Prostate gland (tissue), 2 donors: ENCODE measurements around the gene CABLES2. TPM values are rescaled to one million over a fixed set of nuclear protein-coding genes. Genes with fewer than 3 reads are reported as not detected.

Experiments
- DNase-seq: peaks from one replicate; pipeline ENCODE4 v3.0.0-alpha.2; 2019; ENCODE audit warnings: low spot score
- H3K27ac ChIP-seq, 2 donors: fragments of 200-600 bp; sonication (generic); 2 replicates each; pipeline ENCODE4 v1.5.1; 2017 to 2019
- H3K27me3 ChIP-seq: fragments of 200-600 bp; sonication (generic); replicated peaks from 2 replicates; pipeline ENCODE4 v1.5.1; 2019; ENCODE audit not compliant: insufficient read depth
- H3K36me3 ChIP-seq, 2 donors: fragments of 200-600 bp; sonication (generic); 1 replicate in 1 of 2; 2 replicates in 1 of 2; pipeline versions ENCODE4 v1.5.1 to v1.8.1; 2017 to 2019
- H3K4me1 ChIP-seq: fragments of 200-600 bp; sonication (generic); replicated peaks from 2 replicates; pipeline ENCODE4 v1.5.1; 2019
- H3K4me3 ChIP-seq, 2 donors: fragments of 200-600 bp; sonication (generic); 2 replicates each; pipeline ENCODE4 v1.5.1; 2017 to 2019
- H3K9me3 ChIP-seq: fragments of 200-600 bp; sonication (generic); 2 replicates; pipeline ENCODE4 v1.5.1; 2017
- CTCF ChIP-seq, 4 experiments: fragments of 200-600 bp in 2 of 4; fragments of 450-650 bp in 2 of 4; sonication (generic) in 2 of 4; IDR thresholded peaks; 1 replicate in 3 of 4; 2 replicates in 1 of 4; pipeline ENCODE4 v1.5.1; 2016 to 2019; ENCODE audit warnings: antibody characterized with exemption in 4 of 4, mild to moderate bottlenecking in 2 of 4, moderate library complexity in 2 of 4
- POLR2A ChIP-seq: fragments of 450-650 bp; IDR thresholded peaks from one replicate; pipeline ENCODE4 v1.6.1; 2016; ENCODE audit warnings: antibody characterized with exemption, mild to moderate bottlenecking
- POLR2AphosphoS5 ChIP-seq: sonication (generic); formaldehyde crosslinking; IDR thresholded peaks from one replicate; pipeline ENCODE4 v1.6.1; 2017; ENCODE audit warnings: antibody characterized with exemption
- WGBS: methylation state at CpG from one replicate; pipeline ENCODE4 v1.1.5; 2018; 5-methylcytosine and 5-hydroxymethylcytosine counted together
- intact Hi-C: fragments of 100-400 bp; cut with DNase I; formaldehyde crosslinking; loops from one replicate; pipeline ENCODE4 v1.14.2; 2022
- total RNA-seq, 2 donors: library from RNA; depleted of rRNA; stranded (reverse); fragments of >200 nt; gene quantifications; one replicate each; pipeline ENCODE4 v1.1.0, GENCODE V29; 2016

The CABLES2 gene
- total RNA-seq, 2 donors from 2014 or later, result 4.1 to 31.3 TPM

DNA sequence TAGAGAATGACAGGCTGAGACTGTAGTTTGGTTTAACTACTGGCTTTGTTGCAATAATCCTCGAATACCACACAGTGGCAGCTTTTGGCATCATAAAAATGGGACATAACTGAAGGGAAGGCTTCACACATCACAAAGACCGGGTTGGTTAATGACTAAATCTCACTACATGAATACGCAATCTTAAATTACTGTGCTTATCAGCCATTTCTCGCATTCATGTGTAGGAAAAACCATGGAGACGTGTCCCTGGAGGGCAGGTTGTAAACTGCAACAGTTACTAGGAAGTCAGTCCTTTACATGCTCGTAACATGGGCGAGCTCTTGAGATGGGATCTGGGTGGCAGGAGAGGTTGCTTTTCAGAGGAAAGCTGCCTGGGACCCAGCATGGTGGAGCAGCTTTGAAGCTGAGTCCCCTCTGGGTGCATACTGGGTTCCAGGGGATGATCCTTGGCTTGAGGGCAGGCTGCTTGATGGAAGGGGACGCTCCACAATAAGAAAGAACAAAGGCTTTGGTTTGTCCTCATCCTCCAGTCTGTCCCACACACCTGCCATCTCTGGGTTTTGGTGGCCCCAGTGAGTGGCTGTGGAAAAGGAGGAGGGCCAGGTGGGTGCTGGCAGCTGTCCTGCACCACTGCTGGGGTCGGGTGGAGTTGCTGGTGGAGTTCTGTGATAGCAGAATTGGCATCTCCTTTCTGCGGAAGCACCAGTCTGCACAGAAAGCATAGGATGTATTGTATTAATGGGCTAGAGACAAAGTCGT, 18.1 kb downstream of the CABLES2 start:
- H3K27ac ChIP-seq, result no peak overlapping the region
- H3K36me3 ChIP-seq, result no peaks in the 10 kb centered on the region
- peaks cover 10% of the 10 kb centered on the region for H3K4me1 ChIP-seq
- no peaks in the 10 kb centered on the region for H3K27me3 ChIP-seq
- no peak overlapping the region for H3K4me3 ChIP-seq
- WGBS, result 77% methylated on average over 11 of the region's 11 CpGs
- H3K9me3 ChIP-seq, result no peaks in the 10 kb centered on the region
- no peak for DNase-seq
- intact Hi-C loops, result loop anchor here (10.0 kb wide), 2 partner anchors 204 to 244 kb away; partner anchors contain the start of genes MTG2, PSMA7 and SS18L1
- TF ChIP-seq CTCF (IDR thresholded peaks at IDR 0.05) (no peak), POLR2AphosphoS5 (no peak), POLR2A (no peak)

DNA sequence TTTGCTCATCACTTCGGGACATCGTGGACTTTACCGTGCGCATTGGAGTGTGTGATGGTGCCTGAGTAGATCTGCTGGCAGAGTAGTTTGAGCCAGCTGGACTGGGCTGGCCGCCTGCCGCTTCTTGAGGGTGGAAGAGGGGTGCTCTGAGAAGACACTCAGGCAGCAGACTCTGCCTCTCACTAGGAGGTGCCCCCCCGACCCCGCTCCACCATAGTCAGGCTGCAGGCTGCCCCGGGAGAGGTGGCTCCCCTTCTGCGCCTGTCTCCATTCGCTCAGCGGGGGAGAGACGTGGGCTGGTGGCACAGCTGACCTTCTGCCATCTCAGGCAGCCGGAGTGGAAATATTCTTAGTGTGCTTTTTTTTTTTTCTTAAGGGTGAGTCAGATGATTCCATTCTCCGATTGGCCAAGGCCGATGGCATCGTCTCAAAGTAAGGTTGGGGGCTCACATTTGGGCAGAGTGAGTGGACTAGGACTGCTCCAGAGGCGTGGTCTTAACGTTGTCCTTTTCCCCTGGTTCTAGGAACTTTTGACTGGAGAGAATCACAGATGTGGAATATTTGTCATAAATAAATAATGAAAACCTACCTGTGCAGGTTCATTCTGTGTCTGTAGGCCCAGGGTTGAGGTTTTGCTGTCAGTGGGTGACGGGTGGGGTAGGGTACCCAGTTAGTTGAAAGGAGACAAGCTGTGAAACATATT, 19.0 kb downstream of the CABLES2 start:
- no peak for DNase-seq
- H3K27ac ChIP-seq, result peak overlapping the region in 1 of 2 donors; percentile 86
- no peaks in the 10 kb centered on the region for H3K36me3 ChIP-seq

GRCh38 chr20:62387219-62387913, 19.7 kb downstream of the CABLES2 start:
- Histone ChIP-seq H3K36me3 (no peaks in the 10 kb centered on the region), H3K4me3 (peak overlapping the region; percentile 85 to 92), H3K4me1 (peaks cover 10% of the 10 kb centered on the region), H3K27me3 (no peaks in the 10 kb centered on the region), H3K27ac (peak overlapping the region; percentile 85 to 86), H3K9me3 (no peaks in the 10 kb centered on the region)
- DNase-seq, result no peak
- TF ChIP-seq POLR2AphosphoS5 (no peak), CTCF (IDR thresholded peaks at IDR 0.05) (no peak), POLR2A (no peak)
- 3% methylated on average over 42 of the region's 47 CpGs for WGBS
- intact Hi-C loops, result loop anchor here (10.0 kb wide), 2 partner anchors 203 to 243 kb away; partner anchors contain the start of genes MTG2, PSMA7 and SS18L1

More for the DNA sequence above, 19.0 kb downstream of the CABLES2 start:
- TF ChIP-seq POLR2AphosphoS5, result no peak
- TF ChIP-seq CTCF (IDR thresholded peaks at IDR 0.05), result no peak
- no peak for TF ChIP-seq POLR2A
- Histone ChIP-seq H3K9me3 (no peaks in the 10 kb centered on the region), H3K27me3 (no peaks in the 10 kb centered on the region), H3K4me3 (peak overlapping the region; percentile 85 to 92), H3K4me1 (peaks cover 10% of the 10 kb centered on the region)
- WGBS, result 61% methylated on average over 20 of the region's 20 CpGs
- intact Hi-C loops, result loop anchor here (10.0 kb wide), 2 partner anchors 203 to 243 kb away; partner anchors contain the start of genes MTG2, PSMA7 and SS18L1

- WGBS, result under 1% methylated on average over 64 of the region's 83 CpGs
Measured at GRCh38 chr20:62386383-62387218, 20.5 kb downstream of the CABLES2 start, which contains the start of gene RPS21. Gene RPS21, plus strand, starts transcription at chr20:62387103. Its CDS starts 236 bp downstream, at chr20:62387339.

More at GRCh38 chr20:62386383-62387218, 20.5 kb downstream of the CABLES2 start, which contains the start of gene RPS21:
- no peaks in the 10 kb centered on the region for H3K27me3 ChIP-seq
- peak within 1 kb of the TSS; percentile 85 to 86 for H3K27ac ChIP-seq
- H3K9me3 ChIP-seq, result no peaks in the 10 kb centered on the region
- intact Hi-C loops, result loop anchor here (10.0 kb wide), 2 partner anchors 202 to 242 kb away; partner anchors contain the start of genes MTG2, PSMA7 and SS18L1
- DNase-seq, result peak; percentile 90
- no peaks in the 10 kb centered on the region for H3K36me3 ChIP-seq
- H3K4me1 ChIP-seq, result peaks cover 10% of the 10 kb centered on the region
- H3K4me3 ChIP-seq, result peak within 1 kb of the TSS; percentile 85 to 92
- TF ChIP-seq POLR2A, result peak; percentile 68
- no peak for TF ChIP-seq CTCF (IDR thresholded peaks at IDR 0.05)
- peak; percentile 99 for TF ChIP-seq POLR2AphosphoS5
